ENCODE measurements around the gene ABCC11. TPM values are rescaled to one million over a fixed set of nuclear protein-coding genes. Genes with fewer than 3 reads are reported as not detected.

Gene ABCC11
- total and polyA plus RNA-seq, 2 of the 13 experiments (the other 11 are each of a cell fraction or from before 2014, with no cell fraction given): 1.0 to 1.4 TPM

- POLR2A ChIA-PET: no interaction called here
- no peaks in the 10 kb centered on the region for H3K36me3 ChIP-seq (replicated peaks in 1 of 2; ENCODE audit: control insufficient read depth in 1 of 2, insufficient read depth in 2 of 2, low read length in 2 of 2)
- H2AFZ ChIP-seq (ENCODE audit: low read length): no peak overlapping the region
- CTCF ChIA-PET (ENCODE audit: low intra/inter-chr PET ratio, low total read pairs): no interaction called here
- BruUV-seq (replicated peaks): no TSS peak
- H3K4me1 ChIP-seq (ENCODE audit: insufficient read depth, low read length): peaks cover 27% of the 10 kb centered on the region
- in situ Hi-C loops (cut with HindIII; ENCODE audit: extremely low pct_ligation_motif_present, low pct_unique_long_range_greater_than_20kb): no loop called here
- no peak for DNase-seq (ENCODE audit: low spot score)
- no peak overlapping the region for H3K4me2 ChIP-seq (ENCODE audit: low read depth, low read length)
- TF ChIP-seq ZNF605 (CRISPR knock-in tag; IDR thresholded peaks at IDR 0.05) (no peak), CEBPB (IDR thresholded peaks at IDR 0.05; ENCODE audit: borderline replicate concordance, low read depth, low read length) (peak; percentile 79), ZNF879 (CRISPR knock-in tag; IDR thresholded peaks at IDR 0.05) (no peak), ZNF609 (CRISPR knock-in tag; IDR thresholded peaks at IDR 0.05; ENCODE audit: borderline replicate concordance) (no peak)
- no peak overlapping the region for H3K4me3 ChIP-seq (replicated peaks in 1 of 3; ENCODE audit: insufficient read depth in 1 of 3, low read depth in 2 of 3, low read length in 3 of 3)
- H3K79me2 ChIP-seq (ENCODE audit: insufficient read depth, low read length): no peaks in the 10 kb centered on the region
- intact Hi-C loops (cut with micrococcal nuclease; ENCODE audit: unreplicated experiment): no loop called here
- no peak for ATAC-seq
- H4K20me1 ChIP-seq (ENCODE audit: insufficient read depth, low read length): no peaks in the 10 kb centered on the region
- H3K9me3 ChIP-seq (ENCODE audit: low read length): no peaks in the 10 kb centered on the region
- no peak overlapping the region for H3K27ac ChIP-seq (ENCODE audit: extremely low read length, insufficient read depth, low read length)
- H3K27me3 ChIP-seq (ENCODE audit: control insufficient read depth in 1 of 2, insufficient read depth in 2 of 2, low read length in 2 of 2): no peaks in the 10 kb centered on the region
- WGBS (ENCODE audit: low lambda C conversion rate): 52% methylated on average over 2 of the region's 2 CpGs
- no peak overlapping the region for H3K9ac ChIP-seq (ENCODE audit: insufficient read depth, low read depth, low read length)
- no peak for FAIRE-seq
These were observed 29.6 kb downstream of the ABCC11 start for GRCh38 chr16:48217708-48218107.

All from HepG2 (cell line).